ENCODE results near the gene PICK1.
"Not testable (repeated sequence)": the region's sequence is repeated elsewhere in the genome, so short reads cannot be mapped to it uniquely, and the experiment has no call there.

PICK1 gene

DNA sequence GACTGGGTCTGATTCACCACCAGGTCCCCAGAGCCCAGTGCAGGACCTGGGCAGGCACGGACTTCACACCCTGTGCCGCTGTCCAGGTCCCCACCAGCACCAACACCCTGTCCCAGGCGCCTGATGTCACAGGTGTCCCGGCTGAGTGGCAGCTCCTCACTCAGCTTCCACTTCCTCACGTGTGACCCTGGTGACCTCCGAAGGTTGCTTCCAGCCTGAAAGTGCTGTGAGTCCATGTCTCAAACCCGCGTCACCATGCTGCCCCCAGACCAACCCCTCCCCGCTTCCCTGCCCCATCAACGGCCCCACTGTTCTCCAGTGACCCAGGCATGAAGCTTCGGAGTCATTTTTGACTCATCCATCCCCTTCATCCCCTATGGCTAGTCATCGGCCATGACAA lies 25.7 kb upstream of the PICK1 start:
- DNase-seq, result no peak

DNA sequence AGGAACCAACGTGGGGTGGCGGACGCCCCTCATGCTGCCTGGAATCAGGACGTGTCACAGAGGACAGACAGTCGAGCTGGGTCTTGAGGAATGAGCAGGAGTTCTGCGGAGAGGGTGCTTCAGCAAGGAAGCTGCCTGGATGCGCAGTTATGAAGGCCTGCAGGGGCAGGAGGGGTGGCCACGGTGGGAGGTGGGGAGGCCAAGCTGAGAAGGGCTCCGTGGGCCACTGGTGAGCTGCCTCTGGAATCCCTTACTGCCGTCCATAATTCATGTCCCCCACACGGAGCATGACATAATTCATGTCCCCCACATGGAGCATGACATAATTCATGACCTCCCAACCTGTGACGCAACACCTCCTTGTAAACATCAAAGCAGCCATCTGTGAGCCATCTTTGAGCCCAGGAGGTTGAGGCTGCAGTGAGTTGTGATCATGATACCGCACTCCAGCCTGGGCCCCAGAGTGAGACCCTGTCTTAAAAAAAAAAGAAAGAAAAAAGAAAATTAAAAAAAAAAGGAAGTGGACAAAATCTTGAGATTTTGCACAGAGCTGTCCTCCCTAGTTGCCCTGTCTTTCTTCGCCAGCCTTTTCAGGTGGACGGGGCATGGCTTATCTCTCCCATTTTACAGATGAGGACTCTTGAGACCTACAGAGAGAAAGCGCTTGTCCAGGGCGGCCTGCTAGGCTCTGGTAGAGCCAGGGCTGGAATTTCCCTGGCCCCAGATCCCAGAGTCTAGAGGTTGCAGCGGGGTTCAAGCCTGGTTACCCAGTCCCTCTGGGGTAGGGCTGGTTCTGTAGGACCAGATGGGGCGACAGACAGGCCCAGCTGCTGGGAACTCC lies 24.3 kb upstream of the PICK1 start:
- DNase-seq, result no peak

DNA sequence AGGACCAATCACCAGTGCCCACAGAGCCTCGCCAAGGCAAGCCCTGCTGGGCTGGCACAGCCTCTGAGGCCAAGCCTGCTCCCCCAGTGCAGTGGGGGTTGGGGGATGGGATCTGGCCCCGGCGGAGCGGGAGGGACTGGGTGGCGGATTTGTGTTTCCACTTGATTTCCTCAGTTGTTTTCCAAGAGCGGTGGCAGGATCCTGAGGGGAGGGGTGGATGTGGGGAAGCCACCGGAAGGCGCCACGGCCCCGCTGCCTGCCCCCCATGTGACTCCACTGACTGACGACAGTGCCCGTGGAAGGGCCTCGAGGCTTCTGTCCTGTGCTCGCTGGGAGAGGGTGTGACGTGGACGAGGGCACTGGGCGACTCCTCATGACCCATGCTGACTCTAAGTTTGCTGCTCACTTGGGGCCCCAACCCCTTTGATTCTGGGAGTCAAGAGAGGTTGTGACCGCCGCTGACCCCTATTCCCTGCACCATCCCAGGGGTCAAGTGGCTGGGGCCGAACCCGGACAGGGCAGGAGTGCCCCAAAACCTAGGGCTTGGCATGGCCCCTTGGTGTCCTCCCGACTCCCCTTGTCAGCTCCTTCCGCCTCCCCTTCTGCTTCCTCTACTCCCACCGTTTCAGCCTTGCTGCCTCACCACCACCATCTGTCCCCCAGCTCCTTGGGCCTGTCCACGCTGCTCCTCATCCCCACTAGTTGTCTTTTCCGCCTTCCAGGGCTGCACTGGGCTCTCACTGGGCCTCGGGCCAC lies 23.5 kb upstream of the PICK1 start:
- DNase-seq, result no peak

DNA sequence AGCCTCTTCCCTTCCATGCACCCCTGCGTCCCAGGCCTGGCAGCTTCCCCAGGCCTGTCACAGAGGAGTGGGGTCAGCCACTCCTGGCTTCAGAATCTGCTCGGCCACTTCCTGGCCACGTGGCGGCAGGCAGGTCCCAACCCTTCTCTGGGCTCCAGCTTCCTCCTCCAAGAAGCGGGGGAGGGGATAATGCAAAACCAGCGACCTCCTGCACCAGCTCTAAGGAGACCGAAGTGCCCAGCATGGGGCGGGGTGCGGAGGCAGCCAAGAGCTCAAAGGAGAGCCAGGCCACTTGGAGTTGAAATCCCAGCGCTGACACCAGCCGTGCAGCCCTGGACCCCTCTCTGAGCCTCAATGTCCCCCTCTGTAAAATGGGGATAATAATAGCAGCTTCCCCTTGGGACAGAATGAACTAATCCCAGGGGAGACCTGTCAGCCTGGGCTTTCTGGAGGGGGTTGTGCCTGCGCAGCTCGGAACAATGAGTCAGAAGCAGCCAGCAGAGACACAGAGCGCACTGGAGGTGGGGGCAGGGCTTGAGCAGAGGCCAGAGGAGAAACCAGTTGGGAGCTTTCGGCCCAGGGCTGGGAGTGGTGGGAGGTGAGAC lies 22.8 kb upstream of the PICK1 start:
- DNase-seq, result no peak

DNA sequence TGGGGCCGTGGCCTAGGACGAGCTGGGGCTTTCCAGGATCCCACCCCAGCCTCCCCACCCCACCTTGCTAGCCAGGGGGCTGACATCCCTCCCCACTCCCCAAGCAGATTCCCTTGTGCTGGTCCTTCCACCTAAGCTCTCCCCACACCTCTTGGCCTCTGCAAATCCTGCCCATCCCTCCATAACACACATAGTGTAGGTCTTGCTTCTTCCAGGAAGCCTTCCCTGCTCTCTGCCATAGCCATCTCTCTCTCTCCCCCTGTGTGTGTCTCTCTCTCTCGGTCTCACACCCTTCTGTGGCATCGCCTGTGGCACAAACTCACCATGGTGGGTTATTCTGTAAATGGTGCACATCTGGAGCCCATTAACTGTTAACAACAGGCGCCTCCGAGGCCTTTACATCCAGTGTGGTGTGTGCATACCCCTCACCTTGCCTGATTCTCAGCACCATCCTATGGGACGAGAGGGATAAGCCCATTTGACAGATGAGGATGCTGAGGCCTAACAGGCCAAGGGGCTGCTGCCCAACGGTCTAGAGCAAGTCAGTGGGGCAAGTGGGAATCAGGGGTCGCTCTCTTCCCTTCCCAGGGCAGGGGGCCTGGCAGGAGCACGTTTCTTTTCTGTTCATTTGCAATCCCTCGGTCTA lies 22.2 kb upstream of the PICK1 start:
- DNase-seq, result no peak

DNA sequence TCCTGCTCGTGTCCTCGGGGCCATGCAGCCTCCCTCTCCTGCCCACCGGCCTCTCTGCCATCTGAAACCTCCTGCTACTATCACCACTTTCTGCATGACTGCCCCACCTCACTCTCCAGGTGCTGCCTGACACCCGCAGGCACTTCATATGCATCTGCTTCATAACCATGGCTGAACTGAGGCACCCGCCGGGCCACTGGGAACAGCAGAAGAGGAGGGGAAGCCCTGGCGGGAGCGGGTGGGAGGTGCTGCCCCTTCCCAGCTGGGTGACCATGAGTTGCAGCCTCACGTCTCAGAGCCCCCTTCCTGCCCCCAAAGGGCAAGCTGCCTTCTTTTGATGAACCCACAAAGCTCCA lies 21.7 kb upstream of the PICK1 start:
- peak; percentile 24 for DNase-seq

DNA sequence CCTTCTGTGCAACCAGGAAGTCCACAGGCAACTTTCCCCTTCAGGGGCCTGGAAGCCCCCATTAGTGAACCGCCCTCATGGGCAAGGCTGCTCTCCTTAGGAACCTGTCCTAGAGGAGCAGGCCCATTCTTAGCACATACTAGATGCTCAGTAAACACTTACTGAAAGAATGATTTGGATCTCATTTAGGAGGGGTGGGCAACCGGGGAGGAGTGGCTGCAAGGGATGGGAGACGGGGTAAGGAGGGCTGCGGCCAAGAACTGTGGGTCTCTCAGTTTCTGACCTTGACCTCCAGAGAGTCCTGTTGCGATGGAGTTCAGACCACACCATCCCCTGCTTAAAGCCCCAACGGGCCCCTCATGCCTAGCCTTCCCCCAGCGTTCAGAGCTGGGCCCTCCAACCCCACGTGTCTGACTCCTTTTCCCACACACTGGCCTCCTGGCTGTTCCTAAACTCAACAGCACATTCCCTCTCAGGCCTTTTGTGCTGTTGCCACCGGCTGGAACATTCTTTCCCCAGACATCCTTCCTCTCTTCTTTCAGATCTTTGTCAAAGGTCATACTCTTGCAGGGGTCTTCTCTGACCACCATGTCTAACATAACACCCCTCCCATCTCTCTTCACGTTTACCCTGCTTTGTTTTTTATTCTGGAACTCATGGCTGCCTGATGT lies 20.7 kb upstream of the PICK1 start:
- no peak for DNase-seq

DNA sequence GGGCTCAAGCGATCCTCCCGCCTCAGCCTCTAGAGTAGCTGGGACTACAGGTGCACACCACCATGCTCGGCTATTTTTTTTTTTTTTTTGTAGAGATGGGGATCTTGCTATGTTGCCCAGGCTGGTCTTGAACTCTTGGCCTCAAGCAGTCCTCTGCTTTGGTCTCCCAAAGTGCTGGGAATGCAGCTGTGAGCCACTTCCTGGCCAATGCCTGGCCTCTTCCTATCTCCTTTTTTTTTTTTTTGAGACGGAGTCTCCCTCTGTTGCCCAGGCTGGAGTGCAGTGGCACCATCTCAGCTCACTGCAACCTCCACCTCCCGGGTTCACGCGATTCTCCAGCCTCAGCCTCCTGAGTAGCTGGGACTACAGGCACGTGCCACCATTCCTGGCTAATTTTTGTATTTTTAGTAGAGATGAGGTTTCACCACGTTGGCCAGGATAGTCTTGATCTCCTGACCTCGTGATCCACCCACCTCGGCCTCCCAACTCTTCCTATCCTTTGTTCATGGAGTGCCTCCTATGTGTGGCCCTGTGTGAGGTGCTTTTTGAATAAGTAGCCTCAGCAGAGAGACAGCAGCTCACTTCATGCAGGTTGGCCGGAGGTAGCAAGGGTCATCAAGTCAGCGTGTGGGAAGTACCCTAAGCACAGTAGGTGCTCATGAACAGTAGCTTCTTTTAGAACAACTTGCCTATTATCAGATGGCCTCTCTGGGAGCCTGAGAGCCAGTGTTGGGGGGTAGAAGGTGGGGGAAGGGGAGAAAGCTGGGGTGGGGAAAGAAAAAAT lies 19.6 kb upstream of the PICK1 start:
- not testable (repeated sequence) for DNase-seq

DNA sequence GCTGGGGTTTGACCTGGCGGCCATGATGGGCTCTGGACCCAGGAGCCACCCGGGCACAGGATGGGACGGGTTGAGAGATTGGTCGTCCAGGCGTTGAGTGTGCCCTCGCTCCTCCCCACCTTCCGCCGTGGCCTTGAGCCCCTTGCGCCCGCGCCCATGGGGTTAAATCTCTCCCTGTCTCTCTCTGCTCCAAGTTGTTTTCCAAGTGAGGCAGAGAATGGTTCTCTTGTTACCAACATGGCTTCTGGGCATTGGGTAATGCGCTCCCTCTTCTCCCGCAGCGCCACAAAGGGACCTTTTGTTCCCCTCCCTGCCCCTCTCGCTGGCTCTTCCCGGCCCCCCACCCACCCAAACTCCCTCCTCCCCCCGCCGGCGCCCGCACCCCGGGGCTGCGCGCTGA lies 18.8 kb upstream of the PICK1 start:
- DNase-seq, result no peak

DNA sequence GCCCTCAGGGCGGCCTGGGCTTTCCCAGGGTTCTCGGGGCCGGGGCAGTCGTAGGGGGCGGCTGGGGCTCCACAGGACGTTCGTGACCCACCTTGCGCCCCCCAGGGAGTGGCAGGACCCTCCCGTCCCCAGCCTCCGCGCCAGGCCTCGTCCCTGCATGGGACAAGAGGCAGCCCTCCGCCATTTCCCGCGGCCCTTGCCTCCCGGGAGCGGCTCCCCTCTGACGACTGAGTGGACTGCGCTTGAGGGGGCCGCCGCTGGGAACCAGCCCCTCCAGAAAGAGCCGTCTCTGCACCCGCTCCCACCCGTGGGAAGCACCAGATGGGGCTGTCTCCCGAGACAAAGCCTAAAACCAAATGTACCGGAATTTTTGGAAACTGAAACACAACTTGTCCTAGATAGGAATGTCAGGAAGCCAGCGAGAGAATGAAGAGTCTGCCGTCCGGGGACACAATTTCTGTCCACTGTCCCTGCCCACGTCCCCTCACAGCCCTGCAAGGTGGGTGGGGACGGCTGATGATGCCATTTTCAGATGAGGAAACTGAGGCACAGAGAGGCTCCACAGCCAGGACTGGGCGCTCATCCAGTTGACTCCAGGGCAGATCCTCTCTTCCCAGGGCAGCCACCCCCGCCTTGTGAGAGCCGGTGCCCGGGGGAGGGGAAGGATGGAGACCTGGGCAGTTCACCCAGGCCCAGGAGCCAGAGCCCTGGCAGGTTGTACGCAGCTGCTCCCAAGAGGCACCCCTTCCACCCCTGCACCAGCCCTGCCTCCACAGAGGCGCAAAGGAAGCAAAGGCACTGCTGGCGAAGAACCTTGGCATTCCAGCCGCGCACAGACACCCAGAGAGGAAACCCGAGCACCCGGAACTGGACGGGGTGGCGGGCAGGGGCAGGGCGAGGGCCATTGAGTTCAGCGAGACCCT lies 18.1 kb upstream of the PICK1 start:
- no peak for DNase-seq

DNA sequence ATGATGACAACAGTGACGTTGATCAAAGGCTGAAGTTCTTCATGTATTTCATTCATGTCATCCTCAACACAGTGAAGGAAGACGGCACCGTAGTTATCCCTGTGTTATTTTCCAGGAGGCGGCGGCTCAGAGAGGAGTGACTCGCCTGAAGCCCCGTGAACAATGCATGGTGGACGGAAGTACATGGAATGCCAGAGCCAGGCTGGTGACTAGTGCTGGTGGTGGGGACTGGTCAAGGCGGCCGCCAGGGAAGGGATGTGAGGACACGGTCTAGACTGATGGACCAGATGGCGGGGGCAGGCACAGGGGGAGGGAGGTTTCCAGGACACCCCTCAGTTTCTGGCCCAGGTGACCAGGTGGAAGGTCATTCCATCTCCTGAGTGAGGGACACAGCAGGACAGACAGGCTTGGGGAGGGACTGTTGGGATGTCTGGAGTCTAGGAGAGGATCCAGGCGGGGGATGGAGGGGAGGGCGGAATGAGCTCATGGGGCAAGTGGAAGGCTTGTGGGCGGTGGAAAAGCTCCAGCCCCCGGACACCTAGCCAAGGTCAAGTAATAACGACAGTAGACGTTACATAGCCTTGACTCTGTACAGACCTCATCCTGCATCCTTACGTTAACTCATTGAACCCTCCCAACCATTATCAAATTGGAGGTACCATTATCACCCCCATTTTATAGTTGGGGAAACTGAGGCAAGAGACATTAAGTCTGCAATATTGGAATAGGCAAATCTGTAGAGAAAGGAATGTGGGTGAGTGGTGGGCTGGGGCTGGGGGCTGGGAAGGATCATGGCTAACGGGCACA lies 16.0 kb upstream of the PICK1 start:
- DNase-seq, result no peak

DNA sequence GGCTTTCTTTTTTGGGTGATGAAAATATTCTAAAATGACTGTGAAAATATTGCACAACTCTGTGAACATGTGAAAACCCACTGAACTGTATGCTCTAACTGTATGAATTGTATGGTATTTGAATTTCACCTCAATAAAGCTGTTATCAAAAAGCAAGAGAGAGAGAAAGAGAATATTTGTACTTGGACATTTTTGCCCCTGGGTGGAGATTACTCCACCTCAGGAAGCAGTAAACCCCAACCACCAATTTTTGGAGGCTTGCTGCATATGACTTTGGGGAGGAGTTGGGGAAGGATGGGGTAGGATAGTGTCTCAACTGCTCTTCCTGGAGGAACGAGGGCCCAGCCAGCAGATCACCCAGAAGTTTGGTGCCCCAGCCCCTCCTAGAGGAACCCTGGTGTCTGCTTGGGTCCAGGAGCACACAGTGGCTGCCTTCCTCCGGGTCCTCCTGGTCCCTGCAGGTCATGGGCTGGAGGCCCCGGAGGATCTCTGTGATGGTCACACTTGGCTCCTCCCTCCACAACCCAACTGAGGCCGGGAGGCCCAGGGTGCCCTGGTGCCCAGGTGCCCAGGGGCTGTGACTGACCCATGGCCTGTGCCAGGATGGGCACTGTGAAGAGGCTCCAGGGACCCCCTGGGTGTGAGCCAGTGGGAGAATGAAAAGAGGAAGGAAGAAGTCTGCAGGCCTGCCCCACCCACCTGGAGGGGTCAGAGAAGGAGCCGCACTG lies 15.3 kb upstream of the PICK1 start:
- DNase-seq, result no peak

DNA sequence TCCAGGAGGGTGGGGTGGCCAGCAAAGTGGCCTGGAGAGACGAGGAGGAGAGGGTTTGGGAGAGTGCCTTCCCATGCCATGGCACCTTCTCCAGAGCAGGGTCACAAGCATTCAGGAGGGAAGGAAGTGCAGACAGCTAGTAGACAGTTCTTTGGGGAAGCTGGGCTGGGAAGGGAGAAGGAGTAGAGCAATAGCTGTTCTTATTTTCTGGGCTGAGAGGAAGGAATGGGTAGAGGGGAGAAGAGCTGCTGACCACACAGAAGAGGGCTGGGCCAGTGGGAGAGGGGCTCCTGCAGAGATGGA lies 14.8 kb upstream of the PICK1 start:
- no peak for DNase-seq

DNA sequence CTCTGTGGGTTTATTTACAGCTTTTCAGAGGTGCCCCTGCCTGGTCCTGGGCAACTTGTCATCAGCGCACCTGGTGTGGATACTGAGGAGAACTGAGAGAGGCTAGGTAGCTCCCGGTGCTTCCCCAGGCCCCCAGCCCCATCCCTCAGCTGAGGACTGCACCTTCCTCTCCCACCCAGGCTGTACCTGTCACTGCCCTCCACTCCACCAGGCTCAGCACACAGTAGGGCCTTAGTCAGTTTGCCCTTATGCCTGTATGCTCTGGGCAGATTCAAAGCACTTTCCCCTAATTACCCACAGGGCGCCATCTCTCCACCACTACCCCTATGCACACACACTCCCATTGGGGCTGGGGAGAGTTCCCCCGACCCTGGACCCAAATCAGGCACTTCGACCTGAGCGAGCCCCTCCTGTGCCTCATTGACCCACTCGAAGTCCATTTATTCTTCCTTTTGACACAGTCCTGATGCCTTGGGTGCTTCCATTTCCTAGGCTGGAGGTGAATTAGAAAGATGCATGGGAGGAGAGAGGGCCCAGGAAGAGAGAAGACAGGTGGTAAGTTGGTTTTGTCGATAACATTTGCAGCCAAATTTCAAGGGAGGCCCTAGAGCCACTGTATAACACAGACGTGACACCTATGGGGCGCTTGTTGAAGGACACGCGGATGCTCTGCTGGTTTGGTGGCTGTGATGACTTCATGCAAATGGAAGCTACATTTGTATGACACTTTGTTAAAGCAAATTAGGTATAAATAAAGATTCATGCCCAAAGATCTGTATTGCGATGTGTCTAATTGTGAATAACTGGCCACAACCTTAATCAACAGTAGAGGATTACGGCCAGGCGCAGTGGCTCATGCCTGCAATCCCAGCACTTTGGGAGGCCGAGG lies 13.8 kb upstream of the PICK1 start:
- no peak for DNase-seq

DNA sequence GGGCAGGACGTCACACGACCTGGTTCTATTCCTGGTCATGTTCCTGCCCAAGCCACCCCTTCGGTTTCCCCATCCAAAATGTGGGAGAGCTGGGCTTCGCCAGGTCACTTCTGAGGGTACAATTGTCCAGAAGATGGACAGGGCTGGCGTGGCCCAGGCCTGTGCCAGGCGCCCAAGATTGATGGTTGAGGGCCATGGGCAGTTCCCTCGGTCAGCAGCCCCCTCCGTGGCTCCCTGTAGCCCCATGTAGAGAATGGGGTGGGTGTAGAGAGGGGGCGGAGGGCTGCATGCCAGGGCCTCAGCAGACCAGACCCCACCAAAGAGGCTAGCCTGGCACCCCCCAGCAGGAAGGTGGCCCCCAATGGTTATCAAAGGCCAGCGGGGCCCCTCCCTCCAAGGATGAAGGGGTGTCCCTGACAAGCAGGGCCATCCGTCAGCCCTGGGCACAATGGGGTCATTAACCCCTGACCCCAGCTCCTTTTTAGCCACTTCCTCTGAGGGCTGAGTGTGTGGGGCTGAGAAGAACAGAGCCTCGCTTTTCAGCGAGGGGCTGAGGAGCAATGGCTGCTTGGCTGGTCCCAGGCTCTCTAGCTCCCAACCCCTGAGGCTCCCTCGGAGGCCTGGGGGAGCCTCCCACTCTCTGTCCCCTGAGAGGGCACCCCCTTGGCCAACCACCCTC lies 11.0 kb upstream of the PICK1 start:
- no peak for DNase-seq

DNA sequence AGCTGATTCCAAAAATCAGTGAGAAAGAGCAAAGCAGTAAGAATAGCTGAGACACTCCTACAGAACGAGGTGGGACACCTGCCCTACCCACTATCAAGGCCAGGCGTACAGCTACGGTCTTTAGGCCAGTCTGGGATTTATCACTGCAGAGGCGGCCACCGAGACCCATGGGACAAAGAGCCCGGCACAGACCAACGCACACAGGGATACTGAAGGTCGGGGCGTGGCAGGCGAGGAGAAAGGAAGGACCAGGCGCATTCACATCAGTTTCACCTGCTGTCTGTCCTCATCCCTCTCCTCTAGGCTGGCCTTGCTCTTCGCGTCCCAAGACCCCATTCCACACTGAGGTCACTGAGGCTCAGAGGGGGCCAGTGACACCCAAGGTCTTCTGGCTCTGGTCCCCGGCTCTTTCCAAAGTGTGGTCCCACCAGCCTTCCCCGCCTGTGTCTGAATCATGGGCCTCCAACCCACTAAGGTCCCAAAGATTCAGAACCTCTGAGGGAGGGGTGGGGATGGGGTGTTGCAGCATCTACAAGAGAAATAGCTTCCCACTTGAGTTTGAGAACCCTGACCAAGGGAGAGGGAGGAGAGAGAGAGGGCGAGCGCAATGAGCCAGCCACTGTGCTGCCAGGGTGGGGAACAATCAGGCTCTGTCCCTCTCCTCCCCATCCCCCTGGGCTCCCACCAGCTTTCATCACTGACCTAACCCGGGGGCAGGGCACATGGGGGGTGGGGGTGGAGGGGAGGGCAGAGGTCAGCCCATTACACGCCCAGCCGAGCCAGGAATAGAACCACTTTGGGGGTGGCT lies 7.2 kb upstream of the PICK1 start:
- DNase-seq, result no peak

DNA sequence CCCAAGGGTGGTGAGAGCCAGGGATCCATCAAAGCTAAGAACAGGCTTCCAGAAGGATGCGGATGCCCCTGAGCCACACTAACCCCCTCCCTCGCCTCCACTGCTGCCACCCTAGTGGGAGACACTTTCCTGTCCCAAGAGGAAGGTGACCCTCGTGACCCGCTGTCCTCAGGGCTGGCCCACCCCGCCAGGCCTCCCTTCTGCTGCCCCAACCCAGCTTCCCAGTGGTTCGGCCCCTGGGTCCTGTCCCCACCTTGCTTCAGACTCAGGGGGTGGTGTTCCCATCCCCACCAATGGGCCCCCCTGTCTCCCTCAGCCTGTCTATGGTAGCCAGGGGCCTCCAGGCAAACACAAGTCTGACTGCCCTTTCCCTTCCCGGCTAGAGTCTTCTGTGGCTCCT lies 6.5 kb upstream of the PICK1 start:
- no peak for DNase-seq

All from DMS79 treated with DMSO at 0.1 percent for 48 hours (cell line).